ENCODE measurements around the gene CAB39.

GRCh38 chr2:230762317-230762896 is 49.8 kb downstream of the CAB39 start:
- peak; percentile 44 for TF ChIP-seq CTCF (IDR thresholded peaks at IDR 0.05; ENCODE audit: insufficient read depth, low read depth, low read length)
- no peak for TF ChIP-seq EZH2 (IDR thresholded peaks at IDR 0.05; ENCODE audit: insufficient read depth, low read length)
